Smooth muscle cell of trachea (primary cell): Measurements from ENCODE around the gene TSPY4. TPM values are rescaled to one million over a fixed set of nuclear protein-coding genes. Genes with fewer than 3 reads are reported as not detected.

ENCODE experiments used
- total RNA-seq: library from RNA; depleted of rRNA; stranded (reverse); fragments of >200 nt; gene quantifications from 2 replicates; pipeline ENCODE4 v1.2.1, GENCODE V29; 2014

TSPY4 gene, protein sequence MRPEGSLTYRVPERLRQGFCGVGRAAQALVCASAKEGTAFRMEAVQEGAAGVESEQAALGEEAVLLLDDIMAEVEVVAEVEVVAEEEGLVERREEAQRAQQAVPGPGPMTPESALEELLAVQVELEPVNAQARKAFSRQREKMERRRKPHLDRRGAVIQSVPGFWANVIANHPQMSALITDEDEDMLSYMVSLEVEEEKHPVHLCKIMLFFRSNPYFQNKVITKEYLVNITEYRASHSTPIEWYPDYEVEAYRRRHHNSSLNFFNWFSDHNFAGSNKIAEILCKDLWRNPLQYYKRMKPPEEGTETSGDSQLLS
- total RNA-seq, result not detected in 2 replicates

DNA sequence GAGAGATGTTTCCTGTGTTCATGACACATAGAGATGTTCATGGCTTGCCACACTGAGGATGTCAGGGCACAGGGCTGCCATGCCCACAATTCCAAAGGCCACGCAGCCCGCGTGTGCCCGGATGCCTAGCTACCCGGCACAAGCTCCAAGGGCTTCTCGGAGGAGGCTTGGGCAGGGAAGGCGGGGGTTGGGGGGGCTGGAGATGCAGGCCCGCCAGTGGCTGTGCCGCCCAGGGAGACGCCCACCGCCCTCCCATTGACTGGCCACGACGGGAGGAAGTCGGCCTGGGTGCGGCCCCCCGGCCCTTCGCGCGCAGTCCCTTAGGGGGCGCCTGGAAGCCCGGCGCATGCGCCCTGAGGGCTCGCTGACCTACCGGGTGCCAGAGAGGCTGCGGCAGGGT, at the start of gene TSPY4:
TSPY4 (plus strand) TSS at position 301 of the 400 bp plus-strand sequence; CDS start at position 347, 46 bp downstream.

GRCh38 chrY:9357497-9357896, 20.2 kb downstream of the TSPY4 start, which contains the start of gene TSPY8:
Gene TSPY8 (plus strand): TSS chrY:9357797. CDS start chrY:9357843, 46 bp downstream.

Other genes starting within 250 kb of the TSPY4 start
- not detected in 2 replicates for gene TSPY8, start 20.3 kb downstream of the TSPY4 start, total RNA-seq
- not detected in 2 replicates for gene TSPY3, start 61.0 kb downstream of the TSPY4 start, total RNA-seq
- gene TSPY1, start 129.5 kb downstream of the TSPY4 start, total RNA-seq, result not detected in 2 replicates
- not detected in 2 replicates for gene TSPY9, start 149.8 kb downstream of the TSPY4 start, total RNA-seq
- not detected in 2 replicates for gene TSPY10, start 190.4 kb downstream of the TSPY4 start, total RNA-seq